Esophagus squamous epithelium (tissue), 5 donors: ENCODE results near the gene ATRNL1. TPM values are rescaled to one million over a fixed set of nuclear protein-coding genes. Genes with fewer than 3 reads are reported as not detected.

Experiments
- DNase-seq: peaks from one replicate; lab custom pipeline; 2025; lab: John Stamatoyannopoulos, UW
- H3K27ac ChIP-seq, 4 donors: fragments of 200-600 bp; sonication (generic); one replicate each; pipeline ENCODE4 v1.5.1; 2016 to 2019; ENCODE audit warnings: mild to moderate bottlenecking in 1 of 4
- H3K27me3 ChIP-seq, 4 donors: fragments of 200-600 bp; sonication (generic); 1 replicate in 3 of 4; 2 replicates in 1 of 4; pipeline versions ENCODE4 v1.5.1 to v1.6.0; 2017 to 2021; ENCODE audit warnings: antibody characterized with exemption in 1 of 4
- H3K36me3 ChIP-seq, 3 donors: fragments of 200-600 bp; sonication (generic); one replicate each; pipeline ENCODE4 v1.5.1; 2016 to 2019
- H3K4me1 ChIP-seq, 3 donors: fragments of 200-600 bp; sonication (generic); one replicate each; pipeline ENCODE4 v1.5.1; 2017 to 2019
- H3K4me3 ChIP-seq, 4 donors: fragments of 200-600 bp; sonication (generic); 1 replicate in 3 of 4; 2 replicates in 1 of 4; pipeline ENCODE4 v1.5.1; 2016 to 2019; ENCODE audit warnings: mild to moderate bottlenecking in 2 of 4, moderate library complexity in 1 of 4
- H3K9me3 ChIP-seq, 3 donors: fragments of 200-600 bp; sonication (generic); one replicate each; pipeline ENCODE4 v1.5.1; 2016 to 2019
- POLR2A ChIP-seq, 4 donors: fragments of 450-650 bp; IDR thresholded peaks; one replicate each; pipeline ENCODE4 v1.6.1; 2017; ENCODE audit warnings: antibody characterized with exemption in 4 of 4, mild to moderate bottlenecking in 4 of 4, moderate library complexity in 3 of 4
- WGBS, 2 donors: methylation state at CpG; one replicate each; pipeline ENCODE4 v1.1.5; 2018; 5-methylcytosine and 5-hydroxymethylcytosine counted together
- intact Hi-C: fragments of 100-400 bp; cut with DNase I; formaldehyde crosslinking; loops from one replicate; pipeline ENCODE4 v1.15.0; 2022
- total RNA-seq, 4 donors: library from RNA; depleted of rRNA; stranded (reverse); fragments of >200 nt; gene quantifications; one replicate each; pipeline ENCODE4 v1.1.0, GENCODE V29; 2016
- TF ChIP-seq, protein P1 (sequence below), 6 experiments: fragments of 450-650 bp in 4 of 6; fragments of 200-600 bp in 2 of 6; sonication (generic) in 2 of 6; IDR thresholded peaks; one replicate each; pipeline ENCODE4 v1.5.1; 2016 to 2019; ENCODE audit warnings: antibody characterized with exemption in 6 of 6, mild to moderate bottlenecking in 4 of 6, moderate library complexity in 4 of 6
- donor health status: DM: yes; HTN: yes; CAD: no.

ATRNL1 gene
- total RNA-seq, 4 donors from 2014 or later: 0.64 to 15.1 (median 2.6) TPM

DNA sequence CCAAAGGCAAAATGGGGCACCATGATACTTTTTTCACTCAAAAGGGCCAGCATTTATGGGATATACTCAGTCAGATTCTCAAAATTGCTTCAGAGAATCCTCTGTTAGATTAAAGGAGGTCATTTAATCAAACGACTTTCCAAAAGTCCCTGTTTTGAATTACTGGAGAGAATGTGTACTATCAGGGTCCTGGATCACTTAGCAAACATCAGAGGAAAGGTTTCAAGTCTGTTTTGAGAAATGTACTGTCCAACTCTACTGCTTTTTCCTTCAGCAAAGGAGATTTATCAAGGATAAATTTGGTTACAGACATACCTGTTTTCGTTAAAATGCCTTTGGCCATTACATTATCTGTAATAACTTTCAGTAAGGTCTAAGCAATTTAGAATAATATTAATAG lies 838.9 kb downstream of the ATRNL1 start:
- Histone ChIP-seq H3K36me3 (no peaks in the 10 kb centered on the region), H3K27me3 (no peaks in the 10 kb centered on the region), H3K4me3 (no peak overlapping the region), H3K27ac (no peak overlapping the region), H3K9me3 (no peaks in the 10 kb centered on the region), H3K4me1 (no peaks in the 10 kb centered on the region)
- no peak for DNase-seq
- TF ChIP-seq, protein P1, sequence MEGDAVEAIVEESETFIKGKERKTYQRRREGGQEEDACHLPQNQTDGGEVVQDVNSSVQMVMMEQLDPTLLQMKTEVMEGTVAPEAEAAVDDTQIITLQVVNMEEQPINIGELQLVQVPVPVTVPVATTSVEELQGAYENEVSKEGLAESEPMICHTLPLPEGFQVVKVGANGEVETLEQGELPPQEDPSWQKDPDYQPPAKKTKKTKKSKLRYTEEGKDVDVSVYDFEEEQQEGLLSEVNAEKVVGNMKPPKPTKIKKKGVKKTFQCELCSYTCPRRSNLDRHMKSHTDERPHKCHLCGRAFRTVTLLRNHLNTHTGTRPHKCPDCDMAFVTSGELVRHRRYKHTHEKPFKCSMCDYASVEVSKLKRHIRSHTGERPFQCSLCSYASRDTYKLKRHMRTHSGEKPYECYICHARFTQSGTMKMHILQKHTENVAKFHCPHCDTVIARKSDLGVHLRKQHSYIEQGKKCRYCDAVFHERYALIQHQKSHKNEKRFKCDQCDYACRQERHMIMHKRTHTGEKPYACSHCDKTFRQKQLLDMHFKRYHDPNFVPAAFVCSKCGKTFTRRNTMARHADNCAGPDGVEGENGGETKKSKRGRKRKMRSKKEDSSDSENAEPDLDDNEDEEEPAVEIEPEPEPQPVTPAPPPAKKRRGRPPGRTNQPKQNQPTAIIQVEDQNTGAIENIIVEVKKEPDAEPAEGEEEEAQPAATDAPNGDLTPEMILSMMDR (IDR thresholded peaks at IDR 0.05): no peak
- TF ChIP-seq POLR2A (IDR thresholded peaks at IDR 0.05): no peak
- intact Hi-C loops: no loop called here
- WGBS, 2 donors: 49 to 62% methylated on average over 2 of the region's 2 CpGs

DNA sequence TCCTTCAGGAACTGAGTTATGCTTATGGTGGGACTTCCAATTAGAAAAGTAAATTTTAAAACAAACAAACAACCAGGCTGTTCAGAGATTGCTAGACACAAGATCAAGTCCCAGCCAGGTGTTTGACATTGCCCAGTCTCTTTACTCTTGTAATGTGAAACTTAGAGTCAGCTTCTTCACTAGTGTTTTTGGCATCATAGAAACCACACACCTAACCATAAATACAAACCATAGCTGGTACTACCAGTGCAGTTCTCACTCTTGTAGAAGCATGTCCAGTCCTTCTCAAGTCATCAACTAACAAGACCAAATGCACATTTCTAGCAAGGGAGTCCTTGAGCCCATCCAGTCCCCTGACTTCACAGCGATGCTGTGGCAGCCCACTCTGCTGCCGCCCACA lies 839.9 kb downstream of the ATRNL1 start:
- intact Hi-C loops: no loop called here
- DNase-seq: no peak
- H3K4me3 ChIP-seq: no peak overlapping the region
- no peaks in the 10 kb centered on the region for H3K36me3 ChIP-seq
- no peak overlapping the region for H3K27ac ChIP-seq
- no peaks in the 10 kb centered on the region for H3K9me3 ChIP-seq
- no peaks in the 10 kb centered on the region for H3K4me1 ChIP-seq
- 100% methylated on average over 2 of the region's 2 CpGs; no CpG with 5 or more reads in 1 of the 2 donors for WGBS, 2 donors
- TF ChIP-seq, protein P1 (IDR thresholded peaks at IDR 0.05): no peak
- TF ChIP-seq POLR2A (IDR thresholded peaks at IDR 0.05): no peak
- H3K27me3 ChIP-seq: no peaks in the 10 kb centered on the region

- no peak overlapping the region for H3K27ac ChIP-seq
- no peaks in the 10 kb centered on the region for H3K9me3 ChIP-seq
- no peaks in the 10 kb centered on the region for H3K36me3 ChIP-seq
- no peak for DNase-seq
- no peaks in the 10 kb centered on the region for H3K4me1 ChIP-seq
- intact Hi-C loops: no loop called here
- no peak overlapping the region for H3K4me3 ChIP-seq
- WGBS, 2 donors: 77 to 84% methylated on average over 2 of the region's 2 CpGs
- TF ChIP-seq, protein P1 (IDR thresholded peaks at IDR 0.05): no peak
- no peak for TF ChIP-seq POLR2A (IDR thresholded peaks at IDR 0.05)
- no peaks in the 10 kb centered on the region for H3K27me3 ChIP-seq
These were observed 842.6 kb downstream of the ATRNL1 start for GRCh38 chr10:115935731-115936130.

DNA sequence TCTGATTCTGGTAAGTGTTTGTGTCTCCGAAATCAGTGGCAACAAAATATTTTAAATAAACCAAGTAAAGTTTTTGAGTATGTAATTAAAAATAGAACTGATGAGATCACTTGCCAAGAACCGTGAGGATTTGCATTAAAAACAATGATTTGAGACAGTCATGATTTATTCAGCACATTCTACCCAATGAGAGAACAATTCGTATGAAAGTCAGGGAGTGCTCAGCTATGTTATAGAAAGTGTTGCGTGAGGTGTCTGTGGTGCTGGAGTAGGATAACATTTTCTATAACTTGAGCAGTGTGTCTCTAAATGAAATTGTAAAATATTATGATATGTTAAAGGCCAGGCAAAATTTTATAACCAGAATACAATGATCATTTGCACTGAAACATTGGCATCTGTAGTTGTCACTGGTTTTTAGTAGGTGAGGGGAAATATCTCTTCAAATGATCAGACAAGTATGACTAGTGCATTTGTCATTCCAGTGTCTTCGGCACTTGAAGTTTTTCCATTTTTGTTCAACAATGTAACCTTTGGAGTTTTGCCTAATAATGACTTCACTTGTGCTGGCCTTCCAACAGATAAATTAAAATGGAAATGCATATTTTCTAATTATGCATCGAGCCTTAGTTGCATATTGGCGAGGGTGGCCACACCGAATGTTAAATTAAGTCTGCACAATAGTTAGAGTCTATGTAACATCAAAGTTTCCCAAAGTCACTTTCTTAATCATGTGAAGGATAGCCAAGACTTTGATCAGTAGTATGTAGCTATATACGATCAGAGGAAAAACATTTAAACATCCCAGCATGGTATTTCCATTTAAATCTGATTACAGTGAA lies 844.0 kb downstream of the ATRNL1 start:
- WGBS, 2 donors: 52 to 57% methylated on average over 9 of the region's 9 CpGs
- Histone ChIP-seq H3K9me3 (no peaks in the 10 kb centered on the region), H3K27ac (no peak overlapping the region), H3K4me3 (no peak overlapping the region), H3K36me3 (no peaks in the 10 kb centered on the region), H3K27me3 (no peaks in the 10 kb centered on the region), H3K4me1 (no peaks in the 10 kb centered on the region)
- no peak for DNase-seq
- intact Hi-C loops: no loop called here
- no peak for TF ChIP-seq POLR2A (IDR thresholded peaks at IDR 0.05)
- TF ChIP-seq, protein P1 (IDR thresholded peaks at IDR 0.05): no peak

DNA sequence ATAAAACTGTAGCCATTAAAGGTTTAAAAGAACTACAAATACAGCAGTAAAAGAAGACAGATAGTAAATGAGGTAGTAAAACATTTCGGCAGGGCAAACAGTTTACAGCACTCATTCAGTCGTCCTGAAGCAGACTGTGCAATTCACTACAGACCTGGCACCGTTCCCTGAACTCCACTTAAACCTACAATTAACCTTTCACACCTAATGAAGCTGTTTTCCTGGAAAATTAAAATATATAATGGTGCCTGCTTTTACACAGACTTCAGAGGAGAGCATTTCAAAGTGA lies 844.5 kb downstream of the ATRNL1 start:
- Histone ChIP-seq H3K4me1 (no peaks in the 10 kb centered on the region), H3K4me3 (no peak overlapping the region), H3K27me3 (no peaks in the 10 kb centered on the region), H3K9me3 (no peaks in the 10 kb centered on the region), H3K36me3 (no peaks in the 10 kb centered on the region), H3K27ac (no peak overlapping the region)
- WGBS, 2 donors: 38 to 40% methylated on average over 3 of the region's 3 CpGs
- intact Hi-C loops: no loop called here
- no peak for DNase-seq
- TF ChIP-seq, protein P1 (IDR thresholded peaks at IDR 0.05): no peak
- TF ChIP-seq POLR2A (IDR thresholded peaks at IDR 0.05): no peak
